Activated CD4-positive, CD25-positive, alpha-beta regulatory T cell treated with anti-CD3 and anti-CD28 coated beads, Interleukin-2, amount 50 U/mL, for 72 hours (primary cell): ENCODE results near the gene ECE1.

Experiments
- DNase-seq: peaks from one replicate; pipeline ENCODE4 v3.0.0; 2021

The ECE1 gene

DNA sequence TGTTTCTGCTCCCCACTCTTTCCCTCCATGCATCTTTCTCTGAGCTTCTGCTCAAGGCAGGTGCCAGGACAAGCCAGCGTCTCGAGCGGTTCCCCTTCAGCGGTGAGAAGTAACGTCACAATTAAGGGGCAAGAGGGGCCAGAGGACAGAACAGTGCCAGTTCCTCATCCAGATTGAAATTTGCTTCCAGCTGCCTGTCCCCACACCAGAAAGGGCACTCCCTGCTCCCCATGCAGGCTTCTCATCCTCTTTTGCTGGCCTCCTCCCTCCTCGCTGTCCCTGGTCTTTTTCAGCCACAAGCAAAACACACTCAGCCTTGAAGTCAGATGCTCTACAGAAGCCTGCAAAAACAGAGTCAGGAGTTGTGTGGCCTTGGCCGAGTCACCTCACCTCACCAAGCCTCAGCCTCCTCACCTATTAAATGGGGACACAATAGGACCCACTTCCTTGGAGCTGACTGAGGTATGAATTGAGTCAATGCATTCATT, 35.0 kb upstream of the ECE1 start:
- no peak for DNase-seq

GRCh38 chr1:21324368-21325141, 34.3 kb upstream of the ECE1 start:
- peak; percentile 64 for DNase-seq

- DNase-seq: no peak
Measured at GRCh38 chr1:21323091-21323490, 32.8 kb upstream of the ECE1 start.

DNA sequence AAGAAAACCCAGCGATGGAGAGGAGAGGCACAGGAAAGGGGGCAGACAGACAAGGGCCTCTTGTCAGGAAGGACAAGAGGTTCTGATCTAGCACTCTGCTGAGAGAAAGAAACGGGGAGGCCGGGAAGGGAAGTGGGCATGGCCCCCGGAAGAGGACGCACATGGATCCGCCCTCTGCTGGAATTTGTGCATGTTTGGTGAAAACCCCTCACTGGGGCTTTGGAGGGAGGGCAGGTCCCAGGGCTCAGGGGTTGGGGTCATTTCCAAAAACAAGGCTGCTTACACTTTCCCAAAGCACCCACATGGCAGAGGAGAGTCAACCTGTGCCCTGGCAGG, 32.4 kb upstream of the ECE1 start:
- no peak for DNase-seq

DNA sequence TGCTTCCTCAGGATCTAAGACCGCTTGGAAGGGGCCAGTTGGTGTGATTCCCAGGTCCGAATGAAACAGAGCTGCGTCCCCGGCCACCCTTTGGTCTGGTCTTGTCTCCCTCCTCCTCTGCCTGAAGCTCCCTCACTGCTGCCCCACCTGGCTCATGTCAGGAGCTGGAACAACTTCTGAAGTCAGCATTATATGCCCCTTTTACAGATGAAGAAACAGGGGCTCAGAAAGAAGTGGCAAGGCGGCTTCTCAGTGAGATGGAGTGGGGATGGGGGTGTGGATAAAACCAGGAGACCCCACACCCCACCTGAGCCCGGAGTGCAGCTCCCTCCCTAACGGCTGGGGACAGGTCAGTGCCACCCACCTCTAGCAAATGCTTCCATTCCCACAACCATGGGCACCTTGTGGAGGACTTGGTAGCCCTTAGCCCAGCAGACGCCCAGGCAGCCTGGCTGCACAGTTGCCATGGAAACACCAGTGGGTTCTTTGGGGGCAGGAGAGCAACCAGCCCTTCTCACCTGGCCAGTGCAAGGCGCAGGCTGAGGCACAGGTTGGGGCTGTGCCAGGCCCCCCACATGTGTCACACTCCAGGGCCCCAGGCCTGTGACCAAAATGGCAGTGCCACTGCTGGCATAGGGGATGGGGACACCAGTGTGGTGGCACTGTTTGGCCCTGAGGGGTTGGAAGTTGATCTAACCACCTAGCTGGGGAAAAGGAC, 31.9 kb upstream of the ECE1 start:
- no peak for DNase-seq

GRCh38 chr1:21320410-21321108, 30.3 kb upstream of the ECE1 start:
- DNase-seq: no peak

DNA sequence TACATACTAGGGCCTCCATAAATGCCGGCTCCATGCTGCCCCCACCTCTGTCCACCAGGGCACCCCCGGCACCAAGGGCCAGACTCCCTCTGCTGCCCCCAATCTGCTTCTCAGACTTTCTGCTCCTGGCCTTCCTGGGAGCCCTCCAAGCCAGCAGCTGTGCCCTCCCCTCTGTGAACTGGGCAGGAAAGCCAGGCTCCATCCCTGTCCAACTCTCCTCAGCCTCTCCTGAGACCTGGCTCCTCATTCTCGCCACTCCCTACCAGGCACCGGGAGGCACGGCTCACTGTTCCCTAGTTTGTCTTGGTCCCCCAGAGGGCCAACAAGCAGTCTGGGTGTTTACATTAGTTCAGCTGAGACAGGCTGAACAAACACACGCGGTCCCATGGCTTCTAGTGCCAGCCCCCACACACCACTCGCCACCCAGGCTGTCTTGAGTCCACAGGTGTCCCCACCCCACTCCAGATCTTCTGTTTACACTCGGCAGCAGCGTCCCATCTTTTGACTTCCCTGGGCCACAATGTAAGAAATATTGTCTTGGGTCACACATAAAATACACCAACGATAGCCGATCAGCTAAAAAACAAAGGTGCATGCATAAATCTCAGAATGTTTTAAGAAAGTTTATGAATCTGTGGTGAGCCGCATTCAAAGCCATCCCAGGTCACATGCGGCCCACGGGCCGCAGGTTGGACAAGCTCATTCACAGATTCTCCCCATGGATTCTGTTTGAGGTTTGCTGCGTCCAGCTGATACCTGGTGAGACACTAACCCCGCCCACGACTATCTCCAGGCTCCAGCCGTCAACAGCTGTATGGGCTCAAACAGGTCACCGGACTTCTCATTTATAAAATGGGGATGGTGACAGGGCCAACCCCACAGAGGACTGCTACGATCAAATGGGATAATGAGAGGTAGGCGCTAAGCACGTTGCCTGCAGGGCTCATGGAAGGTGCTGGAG, 29.5 kb upstream of the ECE1 start:
- DNase-seq: no peak

GRCh38 chr1:21318714-21319159, 28.5 kb upstream of the ECE1 start:
- no peak for DNase-seq

- DNase-seq: no peak
Measured at GRCh38 chr1:21318057-21318713, 27.9 kb upstream of the ECE1 start.

- DNase-seq: no peak
Measured at GRCh38 chr1:21317690-21318043, 27.4 kb upstream of the ECE1 start.

DNA sequence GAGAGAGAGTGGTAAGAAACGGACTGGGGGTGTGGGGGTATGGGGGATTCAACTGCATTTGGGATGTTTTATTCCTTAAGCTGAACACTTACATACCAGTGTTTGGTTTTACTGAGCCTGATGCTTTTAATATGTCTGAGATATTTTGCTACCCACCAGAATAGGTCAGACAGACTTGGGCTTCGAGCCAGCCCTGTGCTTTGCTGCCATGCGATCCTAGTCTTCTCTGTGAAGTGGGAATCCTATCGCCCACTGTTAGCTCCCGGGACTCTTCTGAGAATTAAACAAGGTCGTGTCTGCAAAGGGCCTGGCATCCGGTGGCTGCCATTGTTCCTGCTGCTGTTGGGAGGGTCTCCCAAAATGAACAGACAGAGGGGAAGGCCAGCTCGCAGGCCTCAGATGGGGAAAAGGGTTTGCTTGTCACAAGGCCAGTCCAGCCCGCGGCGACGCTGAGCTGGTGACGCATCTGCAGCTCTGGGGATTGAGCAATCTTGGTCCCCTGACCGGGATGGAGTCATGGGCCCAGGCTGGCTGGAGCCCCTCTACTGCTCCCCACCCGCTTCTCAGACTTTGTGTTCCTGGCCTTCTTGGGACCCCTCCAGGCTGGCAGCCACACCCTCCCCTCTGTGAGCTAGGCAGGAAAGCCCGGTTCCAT, 26.9 kb upstream of the ECE1 start:
- DNase-seq: no peak

GRCh38 chr1:21314743-21315396, 24.6 kb upstream of the ECE1 start:
- no peak for DNase-seq

DNA sequence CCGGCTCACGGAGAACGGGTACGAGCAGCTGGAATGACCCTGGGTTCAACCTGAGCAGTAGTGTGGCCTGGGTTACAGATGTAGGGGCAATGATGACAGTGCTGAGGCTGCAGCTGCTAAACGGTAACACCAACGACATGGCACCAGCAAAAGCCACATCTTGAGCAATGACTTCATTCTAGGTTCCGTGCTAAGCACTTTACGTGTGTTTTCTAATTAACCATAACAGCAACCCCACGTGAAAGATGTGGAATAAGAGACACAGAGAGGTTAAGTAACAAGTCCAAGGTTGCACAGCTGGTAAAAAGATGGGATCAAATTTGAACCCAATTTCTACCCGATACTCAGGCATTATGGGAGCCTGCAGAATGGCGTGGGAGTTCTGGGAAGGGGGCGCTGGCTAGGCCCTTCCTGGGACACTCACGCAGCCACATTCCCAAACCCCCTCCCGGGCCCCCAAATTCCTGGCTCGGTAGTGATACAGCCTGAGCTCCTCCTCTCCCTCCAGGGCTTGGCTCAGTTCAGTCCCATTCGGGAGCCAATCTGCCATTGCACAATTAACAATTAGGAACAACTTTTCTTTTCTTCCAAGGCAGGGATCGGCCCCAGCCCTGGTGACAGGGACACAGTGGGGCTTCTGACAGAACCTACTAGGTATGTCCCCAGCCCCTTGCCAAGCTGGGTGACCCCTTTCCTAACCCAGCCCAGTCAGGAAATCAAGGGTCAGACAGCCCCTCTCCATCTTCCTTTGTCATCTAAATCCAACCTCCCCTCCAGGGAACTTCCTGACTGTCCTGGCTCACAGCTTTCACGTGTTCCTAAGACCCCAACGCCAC, 23.8 kb upstream of the ECE1 start:
- DNase-seq: no peak

GRCh38 chr1:21313203-21313885, 23.1 kb upstream of the ECE1 start:
- DNase-seq: no peak

GRCh38 chr1:21312407-21312992, 22.2 kb upstream of the ECE1 start:
- DNase-seq: no peak

DNA sequence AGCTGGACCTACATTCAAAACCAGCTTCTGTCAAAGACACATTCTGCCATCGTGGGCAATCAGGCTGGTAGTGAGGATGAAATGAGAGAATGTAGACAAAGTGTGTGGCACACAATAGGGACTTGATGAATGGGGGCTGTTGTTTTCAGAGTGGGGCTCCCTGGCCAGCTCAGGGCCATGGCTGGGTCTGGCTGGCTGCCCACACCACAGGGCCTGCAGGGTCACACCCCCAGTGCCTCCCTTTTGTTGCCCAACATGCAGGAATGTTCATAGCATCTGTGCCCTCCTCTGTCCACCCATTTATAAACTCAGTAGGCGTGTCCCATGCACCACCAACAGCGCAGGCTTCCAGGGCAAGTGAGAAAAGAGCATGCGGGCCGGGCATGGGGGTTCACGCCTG, 20.8 kb upstream of the ECE1 start:
- no peak for DNase-seq

DNA sequence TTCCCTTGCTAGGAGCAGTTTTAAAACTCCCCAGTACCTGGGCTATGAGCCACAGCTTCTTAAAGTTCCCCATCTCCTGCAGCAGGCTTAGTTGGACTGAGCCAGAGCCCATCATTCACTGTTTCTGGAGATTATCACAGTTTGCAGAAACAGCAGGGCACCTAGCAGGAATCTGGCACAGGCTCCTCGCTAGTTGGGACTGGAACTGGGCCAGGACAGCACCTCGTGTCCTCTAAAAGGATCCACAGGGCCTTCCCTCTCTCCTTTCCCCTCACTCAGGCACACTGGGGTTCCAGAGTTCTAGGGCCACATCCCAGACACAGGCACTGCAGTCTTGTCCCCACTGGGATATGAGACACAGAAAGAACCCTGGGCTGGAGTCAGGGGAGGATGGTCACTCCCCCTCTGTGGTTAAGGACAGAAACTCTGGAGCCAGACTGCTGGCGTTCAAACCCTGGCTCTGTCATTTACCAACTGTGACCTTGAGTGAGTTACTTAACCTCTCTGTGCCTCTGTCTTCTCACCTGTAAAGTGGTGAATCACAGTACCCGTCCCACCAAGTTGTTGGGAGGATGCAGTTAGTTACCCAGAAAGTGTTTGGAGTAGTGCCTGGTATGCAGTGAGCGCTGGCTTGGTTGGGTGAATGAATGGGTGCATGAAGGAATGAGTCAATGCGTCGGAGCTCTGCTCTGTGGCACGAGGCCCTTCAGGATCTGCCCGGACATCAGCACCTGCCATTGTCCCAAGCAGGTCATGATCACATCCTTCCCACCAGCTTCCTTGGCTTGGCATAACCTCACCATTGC, 18.8 kb upstream of the ECE1 start:
- no peak for DNase-seq

DNA sequence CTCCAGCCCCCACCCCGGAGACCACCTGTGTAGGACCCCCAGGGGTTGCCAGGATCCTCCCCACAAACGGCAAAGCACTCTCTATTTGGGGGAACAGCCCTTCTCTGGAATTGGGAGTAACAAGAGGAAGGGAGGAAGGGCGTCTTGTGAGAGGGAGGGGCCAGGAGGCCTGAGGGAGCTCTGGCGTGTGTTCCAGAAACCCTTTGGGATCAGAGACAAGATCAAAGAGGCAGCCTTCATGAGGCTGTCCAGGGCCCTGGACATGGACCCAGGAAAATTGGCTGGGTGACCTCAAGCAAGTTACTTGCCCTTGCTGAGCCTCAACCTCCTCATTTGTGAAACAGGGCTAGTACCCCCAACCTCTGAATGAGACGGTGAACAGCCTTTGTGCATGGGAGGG, 18.1 kb upstream of the ECE1 start:
- DNase-seq: no peak
